DMS114 treated with DMSO at 0.1 percent for 48 hours (cell line): ENCODE data around the gene URB2.

Source experiments
- DNase-seq: peaks from one replicate; lab custom pipeline; 2025; ENCODE audit not compliant: unreplicated experiment; lab: John Stamatoyannopoulos, UW

Gene URB2

DNA sequence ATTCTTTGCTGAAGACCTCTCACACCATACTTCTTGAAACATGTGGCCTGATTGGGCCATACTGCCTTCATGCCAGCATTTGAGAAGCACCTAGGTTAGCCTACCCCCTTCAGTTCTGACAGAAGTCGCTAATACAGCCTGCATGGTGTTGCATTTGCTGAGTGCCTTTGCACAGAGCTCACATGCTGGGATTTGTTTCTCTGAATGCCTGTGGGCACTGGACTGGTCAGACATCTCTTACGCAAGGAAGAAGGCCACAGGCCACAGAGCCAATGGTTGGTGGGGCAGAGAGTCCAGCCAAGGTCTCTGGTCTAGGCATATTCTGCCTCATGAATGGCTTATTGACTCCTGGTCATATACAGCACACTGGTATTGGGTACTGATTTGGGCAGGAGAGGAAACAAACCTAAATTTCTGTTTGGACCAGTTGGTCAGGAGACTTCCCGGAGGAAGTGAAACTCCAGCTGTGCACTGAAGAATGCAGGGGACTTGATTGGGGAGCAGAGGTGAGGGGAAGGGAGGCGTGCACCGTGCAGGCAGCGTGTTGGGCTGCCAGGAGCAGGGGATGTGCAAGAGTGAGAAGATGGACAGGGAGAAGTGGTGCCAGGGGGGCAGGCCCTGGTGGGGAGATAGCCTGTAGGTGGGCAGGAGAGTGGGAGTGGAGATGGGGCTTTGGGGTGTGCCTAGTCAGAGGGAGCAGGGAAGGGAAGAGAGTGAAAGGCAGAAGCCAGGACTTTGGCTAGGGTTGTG, 18.1 kb downstream of the URB2 start:
- DNase-seq = no peak

DNA sequence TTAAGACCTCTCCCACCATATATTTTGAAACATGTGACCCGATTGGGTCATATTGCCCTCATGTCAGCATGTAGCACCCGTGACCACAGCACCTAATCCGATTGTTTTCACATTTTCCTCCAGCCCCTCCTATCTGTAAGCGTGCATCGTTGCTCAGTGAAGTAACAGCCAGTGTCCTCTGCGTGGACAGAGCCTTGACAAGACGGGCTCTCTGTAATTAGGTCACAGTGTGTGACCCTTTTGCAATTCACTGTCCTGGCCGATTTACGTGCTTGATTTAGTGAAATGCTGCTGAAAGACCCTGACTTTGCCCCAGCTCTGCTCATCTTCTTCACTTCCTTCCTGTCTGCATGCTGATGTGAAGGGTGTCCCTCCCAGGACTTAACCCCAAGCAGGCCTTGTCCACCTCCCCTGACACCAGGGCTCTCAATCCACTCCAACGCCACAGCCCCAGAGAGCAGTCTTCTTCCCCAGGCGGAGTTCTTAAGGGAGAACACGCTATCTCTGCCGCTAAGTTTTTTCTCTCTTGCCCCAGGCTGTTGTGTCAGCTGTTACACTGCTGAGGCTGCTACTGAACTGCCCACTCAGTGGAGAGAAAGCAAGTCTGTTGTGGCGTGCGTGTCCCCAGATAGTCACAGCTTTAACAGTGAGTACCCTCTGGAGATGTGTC, 19.4 kb downstream of the URB2 start:
- no peak for DNase-seq

DNA sequence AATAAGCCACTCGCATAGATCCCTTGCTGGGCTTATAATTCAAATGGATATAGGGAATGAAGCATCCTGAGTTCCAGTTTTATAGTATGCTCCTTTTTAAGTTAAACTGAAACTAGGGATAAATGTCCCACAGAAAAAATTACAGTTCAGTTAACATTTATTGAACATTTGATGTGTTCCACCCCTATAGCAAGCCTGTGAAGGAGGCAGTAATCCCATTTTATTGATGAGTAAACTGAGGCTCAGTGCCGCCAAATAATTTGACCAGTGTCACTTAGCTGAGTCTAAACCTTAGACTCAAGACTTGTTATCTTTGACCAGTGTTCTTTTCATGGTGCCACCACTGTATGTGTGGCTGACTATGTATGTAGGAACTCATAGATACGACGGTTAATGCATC, 22.4 kb downstream of the URB2 start:
- no peak for DNase-seq

DNA sequence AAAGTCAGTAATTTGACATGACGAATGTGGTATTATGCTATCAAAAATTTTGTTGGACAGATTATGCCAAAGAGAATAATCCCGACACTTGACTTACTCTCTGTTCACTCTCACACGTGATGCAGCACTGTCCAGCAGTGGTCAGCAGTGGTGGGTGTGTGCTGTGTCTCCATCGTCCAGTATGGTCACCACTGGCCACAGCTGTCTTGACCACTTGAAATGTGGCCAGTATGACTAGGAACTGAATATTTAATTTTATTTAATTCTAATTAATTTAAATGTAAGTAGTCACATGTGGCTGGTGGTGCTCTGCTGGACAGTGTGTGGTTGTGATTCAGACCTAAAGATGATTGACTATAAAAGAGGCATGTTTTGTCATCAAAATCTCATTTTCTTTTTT, 24.0 kb downstream of the URB2 start:
- DNase-seq = no peak

DNA sequence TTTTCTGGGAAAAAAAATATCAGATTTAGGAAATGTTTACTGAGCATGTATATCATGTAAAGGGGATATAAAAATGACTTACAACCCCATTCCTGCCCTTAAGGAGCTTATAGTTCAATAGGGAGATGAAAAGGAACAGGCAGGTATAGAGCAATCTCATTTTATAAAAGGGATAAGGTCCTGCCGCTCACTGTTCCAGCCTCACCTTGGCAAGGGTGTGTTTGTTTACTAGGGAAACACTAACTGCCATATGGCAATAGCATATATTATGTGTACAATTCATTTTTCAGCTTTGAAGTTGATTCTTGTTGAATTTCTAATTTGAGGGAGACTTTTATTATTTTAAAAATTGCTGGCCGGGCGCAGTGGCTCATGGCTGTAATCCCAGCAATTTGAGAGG, 25.5 kb downstream of the URB2 start:
- no peak for DNase-seq

DNA sequence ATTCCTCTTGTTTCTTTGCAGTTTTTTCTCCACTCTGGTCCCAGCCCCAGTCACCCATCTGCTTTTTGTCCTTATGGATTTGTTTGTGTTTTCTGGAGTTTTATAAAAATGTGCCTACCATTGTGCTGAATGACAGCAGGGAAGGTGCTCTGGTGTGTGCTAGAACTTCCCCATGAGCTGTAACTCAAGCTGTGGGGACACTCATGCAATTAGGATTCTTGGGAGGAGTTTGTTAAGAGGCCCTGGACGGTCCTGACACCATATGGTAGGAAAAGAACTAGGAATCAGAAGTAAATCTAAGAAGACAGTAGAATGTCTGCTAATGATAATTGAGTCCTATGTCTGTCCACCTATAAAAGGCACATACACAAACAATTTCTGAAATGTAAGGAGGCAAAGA, 27.4 kb downstream of the URB2 start:
- no peak for DNase-seq

DNA sequence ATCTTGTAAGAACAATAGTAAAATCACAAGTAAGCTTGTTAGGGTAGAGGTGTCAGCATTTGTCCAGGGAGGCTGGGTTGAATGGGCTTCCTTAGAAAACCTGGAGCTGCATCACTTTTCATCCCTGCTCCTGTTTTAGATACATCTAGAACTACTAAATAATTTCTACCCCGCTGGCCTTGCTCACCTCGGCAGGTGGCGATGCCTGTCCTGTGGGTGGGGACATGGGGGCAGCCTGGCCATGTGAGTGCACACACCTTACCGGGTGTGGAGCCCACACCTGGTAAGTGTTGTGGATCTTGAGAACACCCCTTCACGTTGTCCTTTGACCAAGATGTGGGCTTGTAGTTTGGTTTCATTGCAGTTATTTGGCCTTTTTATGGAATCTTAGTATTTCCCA, 29.7 kb downstream of the URB2 start:
- DNase-seq = no peak

DNA sequence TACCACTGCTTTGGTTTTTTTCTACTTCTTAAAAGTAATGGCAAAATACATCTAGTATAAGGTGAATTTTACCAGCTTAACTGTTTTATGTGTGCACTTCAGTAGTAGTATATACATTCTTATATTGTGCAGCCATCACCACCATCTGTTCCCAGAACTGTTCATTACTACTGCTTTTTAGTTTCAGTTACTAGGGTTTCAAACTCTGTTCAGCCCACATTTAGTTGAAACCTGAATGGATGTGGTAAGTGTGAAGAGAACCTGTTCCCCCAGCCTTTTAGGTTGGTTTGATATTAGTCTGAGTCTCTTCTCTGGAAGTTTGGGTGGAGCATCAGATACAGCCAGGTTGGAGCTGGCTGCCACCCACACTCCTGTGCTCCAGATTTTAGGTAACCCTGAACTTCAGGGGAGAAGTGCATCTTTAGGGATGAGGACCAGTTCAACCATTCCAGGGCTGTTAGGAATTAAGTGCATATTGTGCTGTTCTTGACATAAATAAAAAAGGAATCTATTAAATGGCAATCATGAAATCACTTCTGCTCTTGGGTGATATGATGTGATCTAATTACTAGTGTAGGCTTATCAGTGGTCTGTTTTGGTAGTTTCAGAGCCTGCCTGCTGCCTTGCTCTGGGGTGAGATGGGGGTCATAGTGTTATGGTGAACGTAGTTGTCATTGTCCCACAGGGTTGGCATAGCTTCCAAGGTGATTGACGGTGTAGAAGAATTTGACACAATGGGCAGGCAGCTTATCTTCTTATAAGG, 32.1 kb downstream of the URB2 start:
- DNase-seq = no peak

DNA sequence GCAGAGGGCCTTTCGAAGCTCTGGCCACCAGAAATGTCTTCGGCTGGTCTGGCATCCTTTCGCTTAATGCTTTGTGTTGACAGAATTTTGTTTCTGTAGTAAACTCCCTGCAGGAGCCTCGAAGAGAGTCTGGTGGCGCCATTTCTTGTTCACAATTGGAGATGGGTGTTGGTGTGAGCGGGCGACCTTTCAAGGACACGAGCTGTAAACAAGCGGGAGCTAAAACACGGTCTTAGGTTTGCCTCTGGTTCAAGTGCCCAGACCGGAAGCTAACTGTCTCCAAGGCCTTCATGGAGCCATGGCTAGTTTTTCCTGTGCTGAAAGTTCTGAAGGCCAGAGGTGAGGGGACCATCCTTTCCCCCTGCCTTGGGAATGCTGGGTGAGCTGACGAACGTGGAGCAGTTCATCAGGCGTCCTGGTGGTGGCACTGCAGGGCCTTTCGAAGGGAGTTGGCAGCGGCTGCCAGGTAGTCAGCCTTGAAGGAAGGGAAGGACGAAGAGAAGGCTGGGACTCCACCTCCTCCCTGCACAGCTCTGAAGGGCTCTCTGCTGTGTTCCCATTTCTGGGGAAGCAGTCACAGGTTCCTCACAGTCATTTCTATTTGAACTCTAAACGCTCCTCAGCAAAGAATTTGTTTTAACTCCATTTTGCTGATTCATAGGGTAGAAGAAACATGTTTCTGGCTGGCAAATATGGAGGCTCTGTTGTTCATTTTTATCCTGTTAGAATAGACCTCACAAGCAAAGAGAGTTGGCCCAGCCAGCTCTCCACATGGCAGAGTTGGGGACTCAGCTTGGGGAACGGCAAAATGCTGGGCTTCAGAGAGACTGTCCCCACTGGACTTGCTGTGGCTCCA, 35.2 kb downstream of the URB2 start:
- DNase-seq = no peak

DNA sequence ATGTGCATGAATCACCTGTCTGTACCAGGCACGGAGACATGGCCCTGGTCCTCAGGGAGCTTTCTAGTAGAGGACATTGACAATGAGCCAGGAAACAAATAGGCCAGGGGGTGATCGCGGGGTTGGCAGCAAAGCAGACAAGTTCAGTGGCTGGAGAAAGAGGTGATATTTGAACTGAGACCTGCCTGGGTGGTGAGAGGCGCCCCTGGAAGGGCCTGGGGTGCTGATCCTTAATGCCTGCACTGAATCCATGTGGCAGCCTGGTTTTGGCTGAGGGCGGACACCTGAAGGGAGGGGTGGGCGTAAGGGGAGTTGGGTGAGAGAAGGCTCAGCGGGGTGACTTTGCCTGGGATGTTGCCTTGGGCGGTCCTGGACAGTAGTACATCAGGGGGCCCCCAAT, 35.9 kb downstream of the URB2 start:
- no peak for DNase-seq

DNA sequence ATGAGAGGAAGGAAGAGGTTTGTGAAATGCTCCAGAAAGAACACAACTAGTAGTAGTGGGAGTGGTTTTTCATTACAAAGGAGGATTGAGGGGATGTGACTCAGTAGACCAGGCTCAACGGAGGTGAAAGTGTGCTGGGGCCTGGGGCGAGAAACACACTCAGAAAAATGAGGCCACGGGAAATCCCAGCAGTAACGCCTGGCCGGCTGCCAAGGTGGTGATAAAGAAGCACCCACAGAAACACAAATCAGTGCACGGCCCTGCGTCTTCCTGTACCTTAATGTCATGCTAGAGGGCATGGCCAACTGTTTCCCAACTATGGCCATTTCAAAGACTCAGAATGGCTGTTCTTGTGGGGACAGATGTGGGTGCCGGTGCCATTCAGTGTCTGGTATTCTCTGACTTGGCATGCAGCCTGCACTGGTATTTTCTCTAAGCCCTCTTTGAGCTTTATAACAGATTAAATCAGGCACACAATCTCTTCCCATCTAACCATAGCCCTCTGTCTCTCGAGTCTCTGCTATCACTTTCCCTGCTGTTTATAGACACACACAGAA, 38.2 kb downstream of the URB2 start:
- no peak for DNase-seq

DNA sequence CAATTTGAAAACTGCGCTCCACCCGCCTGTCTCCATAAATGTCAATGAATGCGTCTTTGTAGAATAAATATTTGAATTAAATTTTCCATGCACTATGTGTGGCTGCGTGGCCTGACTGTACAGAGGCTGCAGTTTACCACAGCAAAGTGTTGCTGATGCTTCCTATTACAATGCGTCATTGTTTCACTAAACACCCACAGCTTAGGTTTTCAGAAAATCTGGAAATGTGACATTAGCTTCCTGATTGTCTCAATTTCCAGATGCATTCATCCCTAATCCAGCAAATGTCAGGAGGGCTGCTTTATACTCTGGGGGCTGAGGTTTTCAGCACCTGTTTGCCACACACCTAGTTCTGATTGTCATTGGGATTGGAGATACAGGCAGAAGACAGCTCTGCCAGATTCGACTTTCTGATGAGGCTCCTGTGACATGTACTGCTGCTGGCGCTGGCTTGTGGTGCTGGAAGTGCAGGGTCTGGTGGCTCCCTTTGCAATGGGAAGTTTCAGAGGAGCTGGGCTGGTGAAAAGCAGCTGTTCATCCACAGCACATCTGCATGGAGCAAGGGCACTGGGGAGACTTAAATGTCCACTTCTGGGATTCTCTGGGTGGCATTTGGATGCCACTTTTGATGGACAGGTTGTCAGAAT, 40.0 kb downstream of the URB2 start:
- no peak for DNase-seq

DNA sequence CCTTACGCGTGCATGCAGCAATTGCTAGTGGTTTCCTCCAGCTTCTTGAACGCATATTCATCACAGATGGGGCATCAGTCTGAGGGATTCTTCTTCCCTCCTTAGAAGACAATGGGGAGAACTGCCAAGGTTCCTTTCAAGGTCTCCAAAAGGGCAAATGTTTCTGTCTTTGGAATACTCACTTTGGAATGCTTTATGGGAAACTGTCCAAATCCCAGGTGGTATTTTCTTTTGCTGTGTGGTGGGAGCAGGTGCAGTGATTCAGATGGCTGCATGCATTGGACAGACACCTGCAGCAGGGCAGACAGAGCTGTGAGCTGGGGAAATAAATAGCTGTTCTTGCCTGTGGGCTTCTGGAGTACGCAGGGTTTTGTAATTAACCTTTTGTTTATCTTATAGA, 40.5 kb downstream of the URB2 start:
- DNase-seq = no peak

DNA sequence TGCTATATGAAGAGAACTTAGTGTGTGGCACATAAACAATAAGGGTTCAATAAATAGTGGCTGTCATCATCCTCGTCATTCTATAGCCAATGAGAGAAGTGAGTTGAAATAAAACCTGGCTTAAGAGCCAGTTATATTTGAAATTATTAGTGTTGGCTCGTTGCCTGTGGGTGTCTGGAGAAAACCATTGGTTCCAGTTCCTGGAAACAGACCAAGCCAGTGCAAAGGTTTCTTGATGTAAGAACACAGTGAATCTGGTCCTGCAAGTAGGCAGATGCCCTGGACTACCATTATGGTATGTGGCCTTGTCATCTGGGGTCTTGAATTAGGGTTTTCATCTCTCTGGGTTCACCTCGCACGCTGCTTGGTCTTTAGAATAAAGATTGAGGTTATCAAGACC, 43.3 kb downstream of the URB2 start:
- DNase-seq = no peak

DNA sequence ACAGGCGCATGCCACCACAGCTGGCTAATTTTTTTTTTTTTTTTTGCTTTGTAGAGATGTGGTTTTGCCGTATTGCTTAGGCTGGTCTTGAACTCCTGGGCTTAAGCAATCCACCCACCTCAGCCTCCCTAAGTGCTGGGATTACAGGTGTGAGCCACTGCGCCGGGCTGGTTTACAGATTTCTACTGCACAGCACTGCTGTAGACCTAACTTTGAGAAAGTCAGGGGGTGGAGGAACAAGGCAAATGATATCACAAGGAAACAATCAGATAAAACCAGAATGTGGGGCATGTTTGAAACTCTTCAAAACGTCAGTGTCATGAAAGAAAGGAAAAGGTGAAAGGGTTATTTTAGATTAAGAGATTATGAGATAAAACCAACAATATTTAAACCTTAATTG, 45.3 kb downstream of the URB2 start:
- no peak for DNase-seq

DNA sequence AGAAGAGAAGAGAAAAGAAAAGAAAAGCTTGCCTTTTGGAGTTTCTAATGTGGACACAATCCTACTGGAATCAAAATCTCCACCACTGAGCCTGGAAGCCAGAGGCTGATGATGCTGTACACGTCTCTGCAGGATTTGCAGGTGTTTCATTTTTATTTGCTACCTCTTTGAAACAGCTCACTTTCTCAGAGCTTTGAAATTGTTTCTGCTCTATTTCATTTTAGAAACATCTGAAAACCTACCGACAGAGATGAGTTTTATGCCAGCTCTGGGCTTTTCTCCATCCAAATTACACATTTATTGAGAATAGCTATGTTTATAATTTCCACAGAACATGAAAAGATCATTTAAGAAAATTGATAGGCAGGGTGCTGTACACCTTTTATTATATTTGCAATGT, 46.2 kb downstream of the URB2 start:
- no peak for DNase-seq

DNA sequence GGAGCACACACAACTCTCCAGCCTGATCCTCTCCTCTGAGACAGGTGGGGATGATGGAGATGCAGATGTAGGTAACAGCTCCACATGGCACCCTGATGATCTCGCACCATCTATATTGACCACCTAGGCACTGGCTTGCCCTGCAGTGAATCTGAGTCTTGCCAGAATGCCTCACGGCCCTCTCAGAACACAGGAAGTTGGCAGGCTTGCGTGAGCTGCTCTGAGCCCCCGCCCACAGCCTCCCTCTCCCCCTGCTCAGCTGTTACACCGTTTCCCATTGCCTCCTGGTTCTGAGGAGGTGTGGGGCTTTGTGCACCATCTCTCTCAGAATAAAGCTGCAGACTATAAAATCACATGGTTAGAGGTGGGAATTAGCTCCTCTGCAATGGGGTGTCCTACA, 48.0 kb downstream of the URB2 start:
- DNase-seq = no peak

DNA sequence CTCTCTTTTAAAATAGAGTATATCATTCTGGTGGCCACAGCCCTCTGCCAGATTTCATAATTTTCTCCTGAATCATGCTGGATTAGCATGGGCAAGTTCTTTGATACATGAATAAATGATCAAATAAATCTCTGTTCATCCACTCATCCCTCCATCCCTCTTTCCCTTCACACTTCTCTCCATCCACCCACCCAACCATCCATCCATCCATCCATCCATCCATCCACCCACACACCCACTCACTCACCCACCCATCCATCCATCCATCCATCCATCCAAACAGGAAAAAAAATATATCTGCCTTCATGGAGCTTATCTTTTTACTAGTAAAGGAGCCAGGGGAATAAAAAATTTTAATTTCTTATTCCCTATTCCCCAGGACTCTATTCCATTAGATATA, 49.3 kb downstream of the URB2 start:
- DNase-seq = no peak

DNA sequence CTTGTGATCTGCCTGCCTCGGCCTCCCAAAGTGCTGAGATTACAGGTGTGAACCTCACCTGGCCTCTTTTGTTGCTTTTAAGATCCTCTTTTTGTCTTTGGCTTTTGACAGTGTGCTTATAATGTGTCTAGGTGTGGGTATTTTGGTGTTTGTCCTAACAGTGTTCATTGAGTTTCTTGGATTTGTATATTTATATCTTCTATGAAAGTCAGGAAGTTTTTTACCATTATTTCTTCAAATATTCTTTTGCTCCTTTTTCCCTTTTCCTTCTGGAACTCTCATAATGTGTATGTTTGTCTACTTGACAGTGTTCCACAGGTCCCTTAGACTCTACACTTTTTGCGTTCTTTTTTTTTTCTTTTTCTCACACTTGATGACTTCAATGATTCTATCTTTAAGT, 59.1 kb downstream of the URB2 start:
- no peak for DNase-seq

DNA sequence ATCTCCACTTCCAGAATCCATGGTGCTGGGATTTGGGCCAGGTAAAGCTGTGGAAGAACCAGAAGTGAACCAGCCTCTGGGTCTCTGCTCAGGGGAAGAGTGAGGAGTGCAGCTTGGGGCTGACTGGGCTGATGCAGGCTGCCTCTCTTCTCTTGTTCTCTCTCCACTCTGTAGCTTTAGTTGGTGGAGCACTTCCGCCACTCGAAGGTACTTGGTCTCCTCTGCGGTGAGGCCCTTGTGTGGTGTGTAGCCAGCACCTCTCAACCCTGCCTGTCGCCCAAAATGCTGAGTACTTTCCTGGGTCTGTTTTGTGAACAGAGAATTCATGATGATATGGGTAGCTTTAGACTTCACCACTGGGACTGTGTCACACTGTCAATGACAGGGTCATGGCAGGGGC, 63.2 kb downstream of the URB2 start:
- no peak for DNase-seq

DNA sequence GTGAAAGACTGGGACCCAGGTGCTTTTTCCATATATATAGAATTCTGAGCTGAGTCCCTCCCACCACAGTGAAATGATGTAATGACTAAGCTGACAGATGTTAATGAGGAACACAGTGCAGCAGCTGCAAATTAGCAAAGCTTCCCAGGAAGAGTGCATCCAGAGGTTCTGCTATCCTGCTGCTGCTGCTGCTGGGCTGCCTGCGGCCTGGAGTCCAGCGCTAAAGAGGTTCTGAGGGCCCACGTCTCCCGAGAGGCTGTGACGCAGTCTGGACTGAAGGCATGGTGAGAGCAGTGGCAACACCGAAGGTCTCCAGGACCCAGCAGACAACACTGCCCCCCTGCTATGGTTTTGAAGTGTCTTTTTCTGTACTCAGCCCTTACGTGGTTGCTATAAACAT, 63.9 kb downstream of the URB2 start:
- no peak for DNase-seq
